ENCODE measurements around the gene TRAF3. TPM values are rescaled to one million over a fixed set of nuclear protein-coding genes. Genes with fewer than 3 reads are reported as not detected.

Gene TRAF3
- total RNA-seq, 1 experiment from 2014 or later, result 11.2 TPM

DNA sequence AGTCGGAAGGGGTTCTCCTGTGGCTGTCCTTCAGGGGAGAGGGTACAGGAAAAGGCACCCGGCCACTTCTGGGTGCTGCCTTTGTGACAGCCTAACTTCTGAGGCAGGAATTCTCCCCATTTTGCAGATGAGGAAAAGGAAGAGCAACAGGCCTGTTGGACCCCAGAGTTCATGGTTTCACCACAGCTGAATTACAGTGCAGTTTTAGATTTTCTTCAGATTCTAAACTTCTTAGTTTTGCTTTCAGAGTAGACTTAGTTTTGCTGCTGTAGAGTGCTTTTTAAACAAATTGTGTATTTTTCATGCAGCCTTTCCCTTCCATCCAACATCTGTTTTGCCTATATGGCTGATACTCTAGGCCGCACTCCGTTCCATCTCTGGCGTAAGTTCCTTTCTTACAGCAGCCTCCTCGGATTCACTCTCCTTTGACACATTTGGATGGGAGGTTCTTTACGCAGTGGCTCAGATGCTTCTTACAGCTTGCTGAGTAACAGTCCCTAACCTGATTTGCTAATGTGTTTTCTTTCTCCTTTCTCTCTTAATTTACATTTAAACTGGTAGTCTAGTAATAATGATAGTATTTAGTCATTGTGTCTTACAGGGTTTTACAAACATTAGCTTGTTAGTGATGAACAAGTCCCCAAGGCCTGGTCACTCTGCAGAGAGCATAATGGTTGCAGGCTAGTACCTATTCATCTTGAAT lies 7.8 kb downstream of the TRAF3 start (continued):
- TF ChIP-seq, protein P1, sequence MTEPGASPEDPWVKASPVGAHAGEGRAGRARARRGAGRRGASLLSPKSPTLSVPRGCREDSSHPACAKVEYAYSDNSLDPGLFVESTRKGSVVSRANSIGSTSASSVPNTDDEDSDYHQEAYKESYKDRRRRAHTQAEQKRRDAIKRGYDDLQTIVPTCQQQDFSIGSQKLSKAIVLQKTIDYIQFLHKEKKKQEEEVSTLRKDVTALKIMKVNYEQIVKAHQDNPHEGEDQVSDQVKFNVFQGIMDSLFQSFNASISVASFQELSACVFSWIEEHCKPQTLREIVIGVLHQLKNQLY (CRISPR knock-in tag; IDR thresholded peaks at IDR 0.05), result no peak
- TF ChIP-seq MYBL2 (CRISPR knock-in tag; IDR thresholded peaks at IDR 0.05) (no peak), ZNF512 (CRISPR knock-in tag; IDR thresholded peaks at IDR 0.05; ENCODE audit: borderline replicate concordance) (no peak), E2F4 (CRISPR knock-in tag; IDR thresholded peaks at IDR 0.05; ENCODE audit: borderline replicate concordance, low read depth) (no peak), ZNF121 (CRISPR knock-in tag; IDR thresholded peaks at IDR 0.05) (no peak), ATF2 (CRISPR knock-in tag; IDR thresholded peaks at IDR 0.05; ENCODE audit: borderline replicate concordance, low read depth) (no peak), ZNF317 (CRISPR knock-in tag; IDR thresholded peaks at IDR 0.05; ENCODE audit: borderline replicate concordance, low read depth) (no peak)

GRCh38 chr14:102785595-102785963 lies 8.3 kb downstream of the TRAF3 start:
- CTCF ChIA-PET, result interaction anchor here (0.5 to 2.8 kb wide), 17 partner anchors 10 to 263 kb away, joined by 3 to 18 read pairs (median 4); no protein-coding TSS in a partner anchor
- ATAC-seq, result peak; percentile 59

GRCh38 chr14:102786768-102787167 lies 9.5 kb downstream of the TRAF3 start:
- no peak for ATAC-seq
- no peak overlapping the region for H3K27ac Mint-ChIP-seq
- 0 out of 2 replicates have a peak, but pooled peaks cover 3% of the 10 kb centered on the region for H3K36me3 Mint-ChIP-seq
- CTCF ChIA-PET, result no interaction called here
- H3K27me3 Mint-ChIP-seq (ENCODE audit: low read depth), result no peaks in the 10 kb centered on the region
- H3K4me1 Mint-ChIP-seq, result peaks cover 13% of the 10 kb centered on the region
- POLR2A ChIA-PET, result no interaction called here
- TF ChIP-seq E2F4 (CRISPR knock-in tag; IDR thresholded peaks at IDR 0.05; ENCODE audit: borderline replicate concordance, low read depth) (no peak), ATF2 (CRISPR knock-in tag; IDR thresholded peaks at IDR 0.05; ENCODE audit: borderline replicate concordance, low read depth) (no peak), GABPB1 (CRISPR knock-in tag; IDR thresholded peaks at IDR 0.05) (no peak), TP53 (CRISPR knock-in tag; IDR thresholded peaks at IDR 0.05) (no peak), IRF1 (CRISPR knock-in tag; IDR thresholded peaks at IDR 0.05) (no peak), ZNF138 (CRISPR knock-in tag; conservative IDR thresholded peaks at IDR 0.05) (no peak), SP1 (CRISPR knock-in tag; conservative IDR thresholded peaks at IDR 0.05) (no peak), NFE2L1 (CRISPR knock-in tag; IDR thresholded peaks at IDR 0.05) (no peak), ZNF416 (CRISPR knock-in tag; IDR thresholded peaks at IDR 0.05) (no peak), MXD4 (CRISPR knock-in tag; IDR thresholded peaks at IDR 0.05; ENCODE audit: borderline replicate concordance) (no peak)
- TF ChIP-seq, protein P2, sequence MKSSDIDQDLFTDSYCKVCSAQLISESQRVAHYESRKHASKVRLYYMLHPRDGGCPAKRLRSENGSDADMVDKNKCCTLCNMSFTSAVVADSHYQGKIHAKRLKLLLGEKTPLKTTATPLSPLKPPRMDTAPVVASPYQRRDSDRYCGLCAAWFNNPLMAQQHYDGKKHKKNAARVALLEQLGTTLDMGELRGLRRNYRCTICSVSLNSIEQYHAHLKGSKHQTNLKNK (CRISPR knock-in tag; IDR thresholded peaks at IDR 0.05), result no peak
- TF ChIP-seq, protein P3, sequence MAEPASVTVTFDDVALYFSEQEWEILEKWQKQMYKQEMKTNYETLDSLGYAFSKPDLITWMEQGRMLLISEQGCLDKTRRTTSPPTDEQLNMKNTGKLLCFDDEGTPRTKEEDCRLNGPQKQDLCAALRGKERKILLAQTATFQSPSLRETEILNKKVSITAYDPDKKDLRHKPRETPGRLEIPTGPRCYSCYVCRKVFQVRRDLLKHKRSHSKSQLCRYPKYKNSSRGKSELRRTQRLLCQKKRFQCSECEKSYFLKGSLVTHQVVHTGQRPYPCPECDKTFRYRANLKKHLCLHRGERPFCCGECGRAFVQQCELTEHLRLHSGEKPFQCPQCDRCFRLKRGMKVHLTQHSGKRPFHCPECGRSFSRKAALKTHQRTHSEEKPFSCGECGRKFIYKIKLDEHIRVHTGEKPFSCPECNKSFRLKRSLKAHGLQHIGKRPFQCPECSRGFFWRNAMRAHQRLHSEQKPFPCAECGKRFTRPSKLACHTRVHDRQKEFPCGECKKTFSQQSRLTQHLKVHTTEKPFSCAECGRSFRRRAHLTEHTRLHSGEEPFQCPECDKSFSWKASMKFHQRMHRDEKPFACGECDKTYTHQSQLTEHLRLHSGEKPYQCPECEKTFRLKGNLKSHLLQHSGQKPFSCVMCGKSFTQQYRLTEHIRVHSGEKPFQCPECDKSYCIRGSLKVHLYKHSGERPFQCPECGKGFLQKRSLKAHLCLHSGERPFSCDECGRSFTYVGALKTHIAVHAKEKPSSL (CRISPR knock-in tag; conservative IDR thresholded peaks at IDR 0.05), result no peak
- H3K9me3 Mint-ChIP-seq, result peaks cover 6% of the 10 kb centered on the region; the same call in 1 of the 2 replicates
- H3K4me3 Mint-ChIP-seq, result no peak overlapping the region
- DNase-seq (ENCODE audit: low spot score), result no peak

More at GRCh38 chr14:102785595-102785963, 8.3 kb downstream of the TRAF3 start:
- TF ChIP-seq ZNF138 (CRISPR knock-in tag; conservative IDR thresholded peaks at IDR 0.05) (no peak), GRHL2 (CRISPR knock-in tag; IDR thresholded peaks at IDR 0.05; ENCODE audit: insufficient replicate concordance, severe bottlenecking) (no peak), KAT7 (CRISPR knock-in tag; IDR thresholded peaks at IDR 0.05; ENCODE audit: borderline replicate concordance) (no peak), EMX1 (CRISPR knock-in tag; IDR thresholded peaks at IDR 0.05) (no peak), MYBL2 (CRISPR knock-in tag; IDR thresholded peaks at IDR 0.05) (no peak)
- POLR2A ChIA-PET, result interaction anchor here (0.7 kb wide), 1 partner anchor 20 kb away, joined by 5 read pairs; no protein-coding TSS in a partner anchor
- Mint-ChIP-seq H3K4me3 (no peak overlapping the region), H3K27me3 (ENCODE audit: low read depth) (no peaks in the 10 kb centered on the region), H3K27ac (no peak overlapping the region), H3K36me3 (no peaks in the 10 kb centered on the region), H3K9me3 (no peaks in the 10 kb centered on the region), H3K4me1 (peaks cover 20% of the 10 kb centered on the region)
- no peak for DNase-seq (ENCODE audit: low spot score)

Measured in WTC11 (cell line).